ENCODE results near the gene POLK. TPM values are rescaled to one million over a fixed set of nuclear protein-coding genes. Genes with fewer than 3 reads are reported as not detected.

The POLK gene
- total and polyA plus RNA-seq, 4 donors, result 8.1 to 58.4 (median 27.2) TPM

DNA sequence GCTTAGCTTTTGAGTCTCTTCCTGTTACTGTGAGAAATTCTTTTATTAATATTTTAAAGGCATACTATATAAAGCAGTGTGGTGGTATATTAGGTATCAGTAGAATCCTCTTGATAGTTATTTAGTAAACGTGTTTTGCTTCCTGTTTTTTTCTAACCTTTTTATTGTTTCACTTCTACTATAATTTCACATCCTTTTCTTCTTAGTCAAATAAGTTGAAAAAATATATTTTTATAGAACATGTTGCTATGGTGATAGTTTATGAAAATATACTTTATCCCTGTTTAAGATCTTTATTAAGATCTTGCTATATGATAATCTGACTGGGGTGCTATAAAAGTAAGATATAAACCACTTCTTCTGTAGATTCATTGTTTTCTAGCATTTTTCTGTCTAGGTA lies 2.1 kb downstream of the POLK start:
- intact Hi-C loops (cut with DNase I), result loop anchor here (2.0 to 10.0 kb wide), 6 partner anchors 43 to 201 kb away; partner anchors contain the start of genes HMGCR (in 2 of the 2) and POC5 (in 1 of the 2)
- no peaks in the 10 kb centered on the region for H3K4me1 ChIP-seq (ENCODE audit: control insufficient read depth in 1 of 2, insufficient read depth in 2 of 2, low read length in 2 of 2)
- no peak for ATAC-seq (ENCODE audit: low FRiP score)

DNA sequence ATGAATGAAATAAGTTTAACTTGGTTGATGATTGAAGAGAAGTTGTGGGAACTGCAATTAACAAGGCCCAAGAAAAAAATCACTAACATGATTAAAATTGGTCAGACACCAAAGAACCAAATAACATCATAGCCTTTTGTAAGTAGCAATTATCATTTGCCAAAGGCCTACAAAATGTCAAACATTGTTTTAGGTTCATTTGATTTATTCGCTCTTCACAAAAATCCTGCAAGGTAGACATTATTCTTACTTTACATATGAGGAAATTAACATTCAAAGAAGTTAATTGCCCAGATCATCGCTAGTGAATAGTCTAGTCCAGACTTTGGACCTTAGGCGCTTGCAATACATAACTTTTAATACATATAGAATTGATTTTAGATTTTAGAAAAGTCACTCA lies 2.6 kb downstream of the POLK start:
- Histone ChIP-seq H3K27me3 (ENCODE audit: control insufficient read depth in 1 of 2, insufficient read depth in 2 of 2, low read length in 1 of 2) (no peaks in the 10 kb centered on the region), H3K27ac (ENCODE audit: low read depth in 1 of 2, low read length in 2 of 2) (no peak overlapping the region), H3K4me3 (ENCODE audit: low read length in 2 of 2) (no peak overlapping the region), H3K9me3 (ENCODE audit: control insufficient read depth, low read length) (no peaks in the 10 kb centered on the region), H3K4me1 (ENCODE audit: control insufficient read depth in 1 of 2, insufficient read depth in 2 of 2, low read length in 2 of 2) (no peaks in the 10 kb centered on the region), H3K36me3 (ENCODE audit: control insufficient read depth in 1 of 2, insufficient read depth in 2 of 2, low read length in 1 of 2) (no peaks in the 10 kb centered on the region)
- DNase-seq (no peak), ATAC-seq (ENCODE audit: low FRiP score) (no peak)
- intact Hi-C loops (cut with DNase I), result loop anchor here (5.0 to 10.0 kb wide), 4 partner anchors 43 to 200 kb away; partner anchors contain the start of genes HMGCR (in 1 of the 2) and POC5 (in 1 of the 2)
- 95 to 98% methylated on average over 3 of the region's 3 CpGs for WGBS, 2 donors

More for the DNA sequence above, 2.1 kb downstream of the POLK start:
- H3K27me3 ChIP-seq (ENCODE audit: control insufficient read depth in 1 of 2, insufficient read depth in 2 of 2, low read length in 1 of 2), result no peaks in the 10 kb centered on the region
- no peaks in the 10 kb centered on the region for H3K9me3 ChIP-seq (ENCODE audit: control insufficient read depth, low read length)
- H3K27ac ChIP-seq (ENCODE audit: low read depth in 1 of 2, low read length in 2 of 2), result no peak overlapping the region
- no peak overlapping the region for H3K4me3 ChIP-seq (ENCODE audit: low read length in 2 of 2)
- no peaks in the 10 kb centered on the region for H3K36me3 ChIP-seq (ENCODE audit: control insufficient read depth in 1 of 2, insufficient read depth in 2 of 2, low read length in 1 of 2)
- DNase-seq, result no peak
- 47 to 68% methylated on average over 1 of the region's 1 CpG for WGBS, 2 donors

DNA sequence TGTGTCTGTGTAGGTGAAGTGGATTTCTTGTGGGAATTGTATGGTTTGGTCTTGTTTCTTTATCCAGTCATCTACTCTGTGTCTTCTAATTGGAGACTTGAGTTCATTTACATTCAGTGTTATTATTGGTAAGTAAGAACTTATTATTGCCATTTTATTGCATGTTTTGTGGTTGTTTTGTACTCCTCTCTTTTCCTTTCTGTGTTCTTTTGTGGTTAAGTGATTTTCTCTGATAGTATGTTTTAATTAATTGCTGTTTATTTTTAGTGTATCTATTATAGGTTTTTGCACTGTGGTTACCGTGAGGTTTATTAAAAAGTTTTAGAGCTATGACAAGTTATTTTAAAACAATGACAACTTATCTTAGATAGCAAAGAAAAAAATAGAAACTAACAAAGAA lies 8.1 kb downstream of the POLK start:
- H3K27ac ChIP-seq (ENCODE audit: low read depth in 1 of 2, low read length in 2 of 2), result no peak overlapping the region
- H3K9me3 ChIP-seq (ENCODE audit: control insufficient read depth, low read length), result no peaks in the 10 kb centered on the region
- no peaks in the 10 kb centered on the region for H3K4me1 ChIP-seq (ENCODE audit: control insufficient read depth in 1 of 2, insufficient read depth in 2 of 2, low read length in 2 of 2)
- no peaks in the 10 kb centered on the region for H3K27me3 ChIP-seq (ENCODE audit: control insufficient read depth in 1 of 2, insufficient read depth in 2 of 2, low read length in 1 of 2)
- no peak for ATAC-seq (ENCODE audit: low FRiP score)
- intact Hi-C loops (cut with DNase I), result loop anchor here in 1 of 2 donors (10.0 kb wide), 2 partner anchors 165 to 195 kb away; partner anchors contain the start of gene POC5
- DNase-seq, result no peak
- no peaks in the 10 kb centered on the region for H3K36me3 ChIP-seq (ENCODE audit: control insufficient read depth in 1 of 2, insufficient read depth in 2 of 2, low read length in 1 of 2)
- 13% methylated on average over 1 of the region's 1 CpG for WGBS, 2 donors
- no peak overlapping the region for H3K4me3 ChIP-seq (ENCODE audit: low read length in 2 of 2)

DNA sequence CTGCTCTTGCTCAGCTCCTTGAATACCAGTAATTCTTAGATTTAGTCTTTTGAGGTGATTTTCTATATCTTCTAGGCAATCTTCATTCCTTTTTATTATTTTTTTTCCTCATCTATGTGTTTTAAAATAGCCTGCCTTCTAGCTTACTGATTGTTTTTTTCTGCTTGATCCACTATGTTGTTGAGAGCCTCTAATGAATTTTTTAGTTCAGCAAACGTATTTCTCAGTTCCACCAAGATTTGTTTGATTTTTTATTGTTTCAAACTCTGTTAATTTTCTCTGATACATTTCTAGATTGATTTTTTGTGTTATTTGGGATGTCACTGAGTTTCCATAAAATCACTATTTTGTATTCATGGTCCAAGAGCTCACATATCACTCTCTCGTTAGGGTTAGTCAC lies 9.5 kb downstream of the POLK start:
- intact Hi-C loops (cut with DNase I), result loop anchor here in 1 of 2 donors (10.0 kb wide), 1 partner anchor 164 kb away; no protein-coding TSS in a partner anchor
- ATAC-seq (ENCODE audit: low FRiP score) (no peak), DNase-seq (no peak)
- Histone ChIP-seq H3K27ac (ENCODE audit: low read depth in 1 of 2, low read length in 2 of 2) (no peak overlapping the region), H3K4me3 (ENCODE audit: low read length in 2 of 2) (no peak overlapping the region), H3K27me3 (ENCODE audit: control insufficient read depth in 1 of 2, insufficient read depth in 2 of 2, low read length in 1 of 2) (no peaks in the 10 kb centered on the region), H3K9me3 (ENCODE audit: control insufficient read depth, low read length) (no peaks in the 10 kb centered on the region), H3K36me3 (ENCODE audit: control insufficient read depth in 1 of 2, insufficient read depth in 2 of 2, low read length in 1 of 2) (no peaks in the 10 kb centered on the region), H3K4me1 (ENCODE audit: control insufficient read depth in 1 of 2, insufficient read depth in 2 of 2, low read length in 2 of 2) (no peaks in the 10 kb centered on the region)
- 96 to 97% methylated on average over 2 of the region's 2 CpGs for WGBS, 2 donors

DNA sequence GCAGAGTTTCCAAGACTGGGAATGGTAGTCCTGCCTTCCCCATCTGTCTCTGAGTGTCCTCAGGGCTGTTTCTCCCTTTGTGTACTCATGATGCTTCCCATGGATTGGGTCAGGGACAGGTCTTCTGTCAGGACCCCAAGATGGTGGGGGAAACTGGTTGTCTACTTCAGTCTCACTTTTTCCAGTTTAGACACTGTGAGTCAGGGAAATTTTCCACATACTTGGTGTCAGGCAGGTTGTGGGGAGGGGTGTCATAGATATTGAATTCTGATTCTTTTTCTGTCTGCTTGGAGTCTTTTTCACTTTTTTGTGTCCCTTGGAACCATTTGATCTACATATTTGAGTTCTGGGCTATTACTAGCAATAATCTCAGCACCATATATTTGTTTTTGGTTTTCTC lies 10.3 kb downstream of the POLK start:
- Histone ChIP-seq H3K36me3 (ENCODE audit: control insufficient read depth in 1 of 2, insufficient read depth in 2 of 2, low read length in 1 of 2) (no peaks in the 10 kb centered on the region), H3K27ac (ENCODE audit: low read depth in 1 of 2, low read length in 2 of 2) (peak overlapping the region in 1 of 2 donors; percentile 44), H3K4me1 (ENCODE audit: control insufficient read depth in 1 of 2, insufficient read depth in 2 of 2, low read length in 2 of 2) (no peaks in the 10 kb centered on the region), H3K9me3 (ENCODE audit: control insufficient read depth, low read length) (no peaks in the 10 kb centered on the region), H3K27me3 (ENCODE audit: control insufficient read depth in 1 of 2, insufficient read depth in 2 of 2, low read length in 1 of 2) (no peaks in the 10 kb centered on the region), H3K4me3 (ENCODE audit: low read length in 2 of 2) (no peak overlapping the region)
- DNase-seq (no peak), ATAC-seq (ENCODE audit: low FRiP score) (no peak)
- intact Hi-C loops (cut with DNase I), result loop anchor here in 1 of 2 donors (10.0 kb wide), 1 partner anchor 163 kb away; no protein-coding TSS in a partner anchor

DNA sequence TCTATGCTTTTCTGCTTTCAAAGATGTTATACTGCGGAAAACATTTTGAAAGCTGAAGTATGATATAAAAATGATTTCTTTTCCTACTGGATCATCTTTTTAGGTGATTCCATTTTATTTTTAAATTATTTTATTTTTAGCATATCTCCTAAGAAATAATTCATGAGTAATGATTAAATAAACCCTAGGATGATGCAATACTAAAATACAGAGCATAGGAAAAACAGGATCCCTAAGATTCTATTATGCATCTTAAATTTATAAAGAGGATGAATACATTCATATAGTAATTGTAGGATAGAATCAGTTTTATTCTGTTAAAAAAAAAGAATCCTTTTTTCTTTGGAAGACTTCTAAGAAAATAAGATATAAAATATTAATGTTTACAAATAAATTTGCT lies 10.9 kb downstream of the POLK start:
- WGBS, 2 donors, result 94 to 96% methylated on average over 1 of the region's 1 CpG

DNA sequence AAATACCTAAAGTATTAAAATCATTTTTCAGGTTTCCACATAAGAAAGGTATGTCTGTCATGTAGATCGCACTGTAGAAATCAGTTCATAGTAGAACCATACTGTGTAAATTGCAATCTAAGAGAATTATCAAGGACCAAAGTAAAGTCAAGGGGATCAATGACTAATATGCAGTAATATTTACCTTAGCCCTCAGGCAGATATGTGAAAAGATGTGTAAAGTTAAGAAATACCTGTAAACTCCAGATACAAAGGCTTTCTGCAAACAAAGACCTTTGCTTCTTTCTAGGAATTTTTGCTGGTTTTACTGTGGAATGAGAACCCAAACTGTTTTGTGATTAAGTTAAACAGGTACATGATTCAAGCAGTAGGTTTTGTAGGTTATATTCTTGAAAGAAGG lies 11.6 kb downstream of the POLK start:
- intact Hi-C loops (cut with DNase I), result loop anchor here in 1 of 2 donors (10.0 kb wide), 1 partner anchor 162 kb away; no protein-coding TSS in a partner anchor
- H3K9me3 ChIP-seq (ENCODE audit: control insufficient read depth, low read length), result no peaks in the 10 kb centered on the region
- WGBS, 2 donors, result 98% methylated on average over 1 of the region's 1 CpG
- peaks cover 0 to 2% of the 10 kb centered on the region in 2 donors for H3K4me1 ChIP-seq (ENCODE audit: control insufficient read depth in 1 of 2, insufficient read depth in 2 of 2, low read length in 2 of 2)
- no peaks in the 10 kb centered on the region for H3K27me3 ChIP-seq (ENCODE audit: control insufficient read depth in 1 of 2, insufficient read depth in 2 of 2, low read length in 1 of 2)
- H3K4me3 ChIP-seq (ENCODE audit: low read length in 2 of 2), result no peak overlapping the region
- no peak overlapping the region for H3K27ac ChIP-seq (ENCODE audit: low read depth in 1 of 2, low read length in 2 of 2)
- no peak for DNase-seq
- H3K36me3 ChIP-seq (ENCODE audit: control insufficient read depth in 1 of 2, insufficient read depth in 2 of 2, low read length in 1 of 2), result no peaks in the 10 kb centered on the region
- ATAC-seq (ENCODE audit: low FRiP score), result no peak

More for the DNA sequence above, 10.9 kb downstream of the POLK start:
- H3K27ac ChIP-seq (ENCODE audit: low read depth in 1 of 2, low read length in 2 of 2), result no peak overlapping the region
- no peaks in the 10 kb centered on the region for H3K36me3 ChIP-seq (ENCODE audit: control insufficient read depth in 1 of 2, insufficient read depth in 2 of 2, low read length in 1 of 2)
- no peak overlapping the region for H3K4me3 ChIP-seq (ENCODE audit: low read length in 2 of 2)
- intact Hi-C loops (cut with DNase I), result loop anchor here in 1 of 2 donors (10.0 kb wide), 1 partner anchor 162 kb away; no protein-coding TSS in a partner anchor
- no peaks in the 10 kb centered on the region for H3K27me3 ChIP-seq (ENCODE audit: control insufficient read depth in 1 of 2, insufficient read depth in 2 of 2, low read length in 1 of 2)
- no peak for DNase-seq
- H3K9me3 ChIP-seq (ENCODE audit: control insufficient read depth, low read length), result no peaks in the 10 kb centered on the region
- H3K4me1 ChIP-seq (ENCODE audit: control insufficient read depth in 1 of 2, insufficient read depth in 2 of 2, low read length in 2 of 2), result peaks cover 0 to 2% of the 10 kb centered on the region in 2 donors
- no peak for ATAC-seq (ENCODE audit: low FRiP score)

DNA sequence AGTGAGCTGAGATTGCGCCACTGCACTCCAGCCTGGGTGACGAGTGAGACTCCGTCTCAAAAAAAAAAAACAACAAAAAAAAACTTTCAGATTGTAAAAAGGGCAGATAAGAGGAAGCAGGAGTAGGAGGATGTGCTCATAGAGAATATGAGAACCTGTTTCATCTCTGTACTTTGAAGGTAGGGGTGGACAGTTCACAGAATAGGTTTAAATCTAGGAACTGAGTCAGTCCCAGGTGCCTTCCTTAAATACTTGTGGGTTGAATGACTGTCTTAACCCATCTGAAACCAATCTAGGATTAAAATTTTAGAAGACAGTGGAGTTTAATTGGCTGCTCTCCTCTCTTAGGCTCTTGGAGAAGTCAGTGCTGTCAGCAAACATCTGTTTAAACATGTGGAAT lies 12.4 kb downstream of the POLK start:
- DNase-seq (no peak), ATAC-seq (ENCODE audit: low FRiP score) (no peak)
- H3K36me3 ChIP-seq (ENCODE audit: control insufficient read depth in 1 of 2, insufficient read depth in 2 of 2, low read length in 1 of 2), result no peaks in the 10 kb centered on the region
- no peaks in the 10 kb centered on the region for H3K9me3 ChIP-seq (ENCODE audit: control insufficient read depth, low read length)
- H3K4me3 ChIP-seq (ENCODE audit: low read length in 2 of 2), result no peak overlapping the region
- no peaks in the 10 kb centered on the region for H3K27me3 ChIP-seq (ENCODE audit: control insufficient read depth in 1 of 2, insufficient read depth in 2 of 2, low read length in 1 of 2)
- intact Hi-C loops (cut with DNase I), result loop anchor here in 1 of 2 donors (10.0 kb wide), 1 partner anchor 161 kb away; no protein-coding TSS in a partner anchor
- WGBS, 2 donors, result 82 to 90% methylated on average over 3 of the region's 3 CpGs
- H3K27ac ChIP-seq (ENCODE audit: low read depth in 1 of 2, low read length in 2 of 2), result no peak overlapping the region
- H3K4me1 ChIP-seq (ENCODE audit: control insufficient read depth in 1 of 2, insufficient read depth in 2 of 2, low read length in 2 of 2), result peaks cover 0 to 2% of the 10 kb centered on the region in 2 donors

DNA sequence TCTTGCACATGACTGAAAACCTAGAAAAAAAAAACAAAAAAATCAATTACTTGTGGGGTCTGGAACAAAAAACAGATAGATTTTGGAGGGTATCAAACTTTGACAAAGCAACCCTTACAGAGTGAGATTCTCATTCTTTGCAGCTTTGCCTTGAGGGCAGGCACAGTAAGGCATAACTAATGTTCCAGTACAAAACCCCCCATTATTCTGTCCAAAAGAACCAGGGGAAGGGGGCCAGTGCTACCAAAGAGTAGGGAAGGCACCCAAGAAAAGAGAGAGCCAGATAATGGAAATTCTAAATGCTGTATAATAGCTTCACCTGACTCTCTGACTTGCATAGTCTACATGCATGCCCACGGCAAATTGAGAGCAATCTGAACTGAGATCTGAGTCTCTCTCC lies 12.9 kb downstream of the POLK start:
- intact Hi-C loops (cut with DNase I), result loop anchor here in 1 of 2 donors (10.0 kb wide), 1 partner anchor 160 kb away; no protein-coding TSS in a partner anchor
- no peaks in the 10 kb centered on the region for H3K36me3 ChIP-seq (ENCODE audit: control insufficient read depth in 1 of 2, insufficient read depth in 2 of 2, low read length in 1 of 2)
- no peaks in the 10 kb centered on the region for H3K9me3 ChIP-seq (ENCODE audit: control insufficient read depth, low read length)
- H3K27ac ChIP-seq (ENCODE audit: low read depth in 1 of 2, low read length in 2 of 2), result no peak overlapping the region
- no peak for DNase-seq
- H3K27me3 ChIP-seq (ENCODE audit: control insufficient read depth in 1 of 2, insufficient read depth in 2 of 2, low read length in 1 of 2), result no peaks in the 10 kb centered on the region
- no peak for ATAC-seq (ENCODE audit: low FRiP score)
- 82 to 93% methylated on average over 1 of the region's 1 CpG for WGBS, 2 donors
- peaks cover 0 to 2% of the 10 kb centered on the region in 2 donors for H3K4me1 ChIP-seq (ENCODE audit: control insufficient read depth in 1 of 2, insufficient read depth in 2 of 2, low read length in 2 of 2)
- no peak overlapping the region for H3K4me3 ChIP-seq (ENCODE audit: low read length in 2 of 2)
